ENCODE data around the gene ADAM23. TPM values are rescaled to one million over a fixed set of nuclear protein-coding genes. Genes with fewer than 3 reads are reported as not detected.

Gene ADAM23
- total RNA-seq, 1 experiment from 2014 or later = 4.9 TPM

DNA sequence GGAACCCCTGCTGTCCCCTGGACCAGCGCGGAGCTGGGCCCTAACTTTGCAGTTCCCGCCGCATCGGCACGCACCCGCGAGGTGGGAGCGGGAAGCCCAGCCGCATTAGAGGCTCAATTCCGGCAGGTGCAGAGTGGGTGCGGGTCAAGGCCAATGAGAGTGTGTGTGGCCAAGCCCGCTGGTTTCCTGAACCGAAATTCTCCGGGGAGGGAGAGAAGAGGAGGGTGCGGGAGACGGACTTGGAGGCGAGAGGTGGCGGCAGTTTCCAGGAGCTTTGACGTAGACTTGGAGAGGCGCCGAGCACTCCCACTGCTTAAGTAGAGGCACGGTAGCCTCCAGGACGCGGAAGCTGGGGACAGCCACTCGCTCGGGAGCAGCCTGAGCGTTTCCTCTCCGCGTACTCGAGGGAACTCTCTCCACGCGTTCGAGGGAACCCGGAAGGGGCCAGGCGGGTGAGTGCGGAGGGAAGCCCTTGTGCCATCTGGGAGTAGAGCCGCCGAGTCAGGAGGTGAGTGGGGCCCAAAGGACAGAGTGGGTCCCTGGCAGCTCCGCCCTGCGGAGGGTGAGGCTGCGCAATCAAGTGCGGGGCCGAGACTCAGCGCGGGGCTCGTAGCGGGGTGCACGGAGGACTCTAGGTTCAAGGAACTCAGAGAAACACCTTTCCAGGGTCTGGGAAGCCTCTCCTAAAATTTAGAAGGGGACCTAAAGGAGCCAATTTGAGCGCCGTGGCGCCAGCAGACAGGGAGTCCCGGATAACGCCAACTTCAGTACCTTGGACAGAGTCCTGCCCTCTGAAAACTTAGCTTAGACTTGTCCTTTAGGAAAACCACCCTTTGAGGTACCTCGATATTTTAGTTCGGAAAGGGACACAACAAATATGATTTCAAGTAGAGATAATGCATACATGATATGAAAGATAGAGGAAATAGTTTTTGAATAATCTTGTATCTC, 199.0 kb downstream of the ADAM23 start, which contains the start of gene FAM237A:
FAM237A (plus strand) TSS at position 413 of the 951 bp plus-strand sequence. CDS start 1,750 bp downstream, outside the sequence.
- no peak for DNase-seq (ENCODE audit: low spot score)

DNA sequence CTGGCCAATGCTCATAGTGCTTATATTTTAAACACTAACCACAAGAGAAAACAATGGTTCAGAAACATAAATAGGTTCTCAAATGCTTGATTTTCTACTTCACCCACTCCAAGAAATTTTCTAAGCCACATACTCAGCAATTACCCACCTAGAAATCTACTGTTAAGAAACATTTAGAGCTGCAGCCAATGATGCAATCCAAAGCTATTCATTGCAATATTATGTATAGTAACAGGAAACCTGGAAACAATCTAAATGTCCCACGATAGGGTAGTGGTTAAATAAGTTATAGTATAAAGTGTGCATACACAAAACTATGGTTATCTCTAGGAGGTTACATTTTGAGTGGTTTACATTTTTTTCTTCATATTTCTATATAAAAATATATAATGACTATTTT, 204.7 kb downstream of the ADAM23 start:
- DNase-seq (ENCODE audit: low spot score) = peak; percentile 25

DNA sequence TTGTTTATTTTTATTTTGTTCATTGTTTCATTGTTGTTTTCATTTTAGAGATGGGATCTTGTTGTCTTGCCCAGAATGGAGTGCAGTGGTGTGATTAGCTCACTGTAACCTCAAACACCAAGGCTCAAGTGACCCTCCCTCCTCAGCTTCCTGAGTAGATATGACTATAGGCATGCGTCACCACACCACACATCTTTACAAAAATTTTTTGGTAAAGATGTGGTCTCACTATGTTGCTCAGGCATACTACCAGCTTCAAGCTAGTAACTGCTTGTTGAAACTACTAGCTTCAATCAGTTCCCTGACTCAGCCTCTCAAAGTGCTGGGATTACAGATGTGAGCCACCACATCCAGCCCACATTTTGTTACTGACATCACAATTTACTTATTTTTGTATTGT, 213.8 kb downstream of the ADAM23 start:
- DNase-seq (ENCODE audit: low spot score) = no peak

DNA sequence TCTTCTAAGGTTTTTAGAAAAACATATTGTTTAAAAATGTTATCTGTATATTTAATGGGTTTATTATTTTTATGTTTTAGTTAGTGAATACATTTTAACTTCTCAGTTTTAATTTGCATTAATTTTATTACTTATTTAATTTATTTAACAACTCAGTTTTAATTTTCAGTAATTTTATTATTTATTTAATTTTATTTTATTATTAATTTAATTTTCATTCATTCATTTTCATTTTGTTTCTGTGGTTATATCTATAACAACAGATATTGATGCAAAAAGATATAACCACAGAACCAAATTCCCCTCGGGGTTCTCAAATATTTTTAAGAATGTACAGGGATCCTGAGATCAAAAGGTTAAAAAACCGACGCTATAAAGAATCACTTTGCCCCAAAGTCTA, 221.9 kb downstream of the ADAM23 start:
- DNase-seq (ENCODE audit: low spot score) = no peak

Other genes starting within 250 kb of the ADAM23 start
- 4.1 and 6.1 TPM in 2 replicates for gene ZDBF2, start 168.9 kb upstream of the ADAM23 start, total RNA-seq (2014; rRNA removed; shearing (Covaris generic))
- gene FAM237A, start 199.0 kb downstream of the ADAM23 start, total RNA-seq (2014; rRNA removed; shearing (Covaris generic)) = not detected in 2 replicates